Dedifferentiated amniotic fluid mesenchymal stem cell (primary cell): ENCODE data around the gene CCDC27.

Experiments used
- DNase-seq: peaks from one replicate; pipeline ENCODE4 v3.0.0-alpha.2; 2016; ENCODE audit errors: extremely low spot score

Gene CCDC27

GRCh38 chr1:3817821-3818597, 65.8 kb downstream of the CCDC27 start:
- no peak for DNase-seq

- no peak for DNase-seq
Measured at GRCh38 chr1:3819771-3820200, 67.5 kb downstream of the CCDC27 start.

- no peak for DNase-seq
Measured at GRCh38 chr1:3820316-3820715, 68.1 kb downstream of the CCDC27 start.

- no peak for DNase-seq
Measured at GRCh38 chr1:3821004-3821403, 68.8 kb downstream of the CCDC27 start.
